NCI-H510A (cell line): ENCODE data around the gene PLXND1.
"Not testable (repeated sequence)": the region's sequence is repeated elsewhere in the genome, so short reads cannot be mapped to it uniquely, and the experiment has no call there.

Source experiments
- DNase-seq: peaks from one replicate; lab custom pipeline; 2025; lab: John Stamatoyannopoulos, UW

PLXND1 gene, protein sequence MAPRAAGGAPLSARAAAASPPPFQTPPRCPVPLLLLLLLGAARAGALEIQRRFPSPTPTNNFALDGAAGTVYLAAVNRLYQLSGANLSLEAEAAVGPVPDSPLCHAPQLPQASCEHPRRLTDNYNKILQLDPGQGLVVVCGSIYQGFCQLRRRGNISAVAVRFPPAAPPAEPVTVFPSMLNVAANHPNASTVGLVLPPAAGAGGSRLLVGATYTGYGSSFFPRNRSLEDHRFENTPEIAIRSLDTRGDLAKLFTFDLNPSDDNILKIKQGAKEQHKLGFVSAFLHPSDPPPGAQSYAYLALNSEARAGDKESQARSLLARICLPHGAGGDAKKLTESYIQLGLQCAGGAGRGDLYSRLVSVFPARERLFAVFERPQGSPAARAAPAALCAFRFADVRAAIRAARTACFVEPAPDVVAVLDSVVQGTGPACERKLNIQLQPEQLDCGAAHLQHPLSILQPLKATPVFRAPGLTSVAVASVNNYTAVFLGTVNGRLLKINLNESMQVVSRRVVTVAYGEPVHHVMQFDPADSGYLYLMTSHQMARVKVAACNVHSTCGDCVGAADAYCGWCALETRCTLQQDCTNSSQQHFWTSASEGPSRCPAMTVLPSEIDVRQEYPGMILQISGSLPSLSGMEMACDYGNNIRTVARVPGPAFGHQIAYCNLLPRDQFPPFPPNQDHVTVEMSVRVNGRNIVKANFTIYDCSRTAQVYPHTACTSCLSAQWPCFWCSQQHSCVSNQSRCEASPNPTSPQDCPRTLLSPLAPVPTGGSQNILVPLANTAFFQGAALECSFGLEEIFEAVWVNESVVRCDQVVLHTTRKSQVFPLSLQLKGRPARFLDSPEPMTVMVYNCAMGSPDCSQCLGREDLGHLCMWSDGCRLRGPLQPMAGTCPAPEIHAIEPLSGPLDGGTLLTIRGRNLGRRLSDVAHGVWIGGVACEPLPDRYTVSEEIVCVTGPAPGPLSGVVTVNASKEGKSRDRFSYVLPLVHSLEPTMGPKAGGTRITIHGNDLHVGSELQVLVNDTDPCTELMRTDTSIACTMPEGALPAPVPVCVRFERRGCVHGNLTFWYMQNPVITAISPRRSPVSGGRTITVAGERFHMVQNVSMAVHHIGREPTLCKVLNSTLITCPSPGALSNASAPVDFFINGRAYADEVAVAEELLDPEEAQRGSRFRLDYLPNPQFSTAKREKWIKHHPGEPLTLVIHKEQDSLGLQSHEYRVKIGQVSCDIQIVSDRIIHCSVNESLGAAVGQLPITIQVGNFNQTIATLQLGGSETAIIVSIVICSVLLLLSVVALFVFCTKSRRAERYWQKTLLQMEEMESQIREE (N-terminal part only)

DNA sequence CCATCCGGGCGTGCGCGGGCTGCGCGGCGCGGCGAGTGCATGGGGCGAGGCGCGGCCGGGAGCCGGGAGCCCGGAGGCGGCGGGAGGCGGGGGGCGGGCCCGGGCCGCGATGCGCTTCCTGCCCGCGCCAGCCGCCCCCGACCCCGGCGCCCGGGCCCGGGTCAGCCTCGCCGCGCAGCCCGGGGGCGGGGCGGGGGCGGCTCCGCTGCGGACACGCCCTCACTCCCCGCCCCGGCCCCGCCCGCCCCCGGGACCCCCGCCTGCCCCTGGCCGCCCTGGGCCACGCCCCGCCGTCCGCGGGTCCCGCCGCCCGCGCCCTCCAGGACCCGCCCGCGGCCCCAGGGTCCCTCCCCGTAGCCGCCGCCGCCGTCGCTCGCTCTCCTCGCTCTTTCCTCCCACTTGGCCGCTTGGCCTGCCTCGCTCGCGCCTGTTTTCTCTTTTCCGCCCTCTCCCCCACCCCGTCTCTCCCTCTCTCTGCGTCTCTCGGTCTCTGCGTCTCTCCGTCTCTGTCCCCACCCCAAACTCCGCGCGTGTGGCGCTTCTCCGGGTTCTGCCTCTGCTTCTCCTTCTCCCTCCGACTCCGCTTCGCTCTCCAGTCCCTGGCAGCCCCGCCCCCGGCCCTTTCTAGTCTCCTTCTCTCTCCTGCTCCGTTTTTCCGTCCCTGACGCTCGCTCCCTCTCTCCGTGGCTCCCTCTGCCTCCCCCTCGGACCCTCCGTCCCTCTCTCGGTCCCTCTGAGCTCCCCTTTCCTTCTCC is at the start of gene PLXND1:
TSS of gene PLXND1 (minus strand) at position 41 of the 755 bp plus-strand sequence. CDS start at position 4, 37 bp downstream.
- DNase-seq, result peak; percentile 83

- DNase-seq, result no peak
Observed at GRCh38 chr3:129655291-129655700, 48.8 kb upstream of the PLXND1 start.

- DNase-seq, result no peak
Observed at GRCh38 chr3:129654131-129654530, 47.7 kb upstream of the PLXND1 start.

DNA sequence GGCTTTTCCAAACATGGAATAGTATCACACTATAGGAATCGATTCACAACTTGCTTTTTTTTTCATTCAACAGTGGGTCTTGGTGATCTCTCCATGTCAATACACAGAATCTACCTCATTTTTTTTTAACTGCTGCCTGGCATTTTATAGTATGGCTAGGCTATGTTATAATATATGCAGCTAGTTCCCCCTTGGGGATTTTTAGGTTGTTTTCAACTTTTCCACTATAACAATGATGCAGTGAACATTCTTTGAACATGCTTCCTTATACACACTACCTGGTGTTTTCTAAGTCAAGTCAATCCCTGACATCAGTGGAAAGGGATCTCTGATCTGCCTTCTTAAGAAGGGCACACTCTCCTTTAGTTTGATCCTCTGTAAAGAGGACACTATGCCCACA is 46.5 kb upstream of the PLXND1 start:
- DNase-seq, result no peak

GRCh38 chr3:129651435-129652202 is 45.1 kb upstream of the PLXND1 start:
- DNase-seq, result no peak

- DNase-seq, result no peak
Observed at GRCh38 chr3:129650256-129650872, 43.9 kb upstream of the PLXND1 start.

DNA sequence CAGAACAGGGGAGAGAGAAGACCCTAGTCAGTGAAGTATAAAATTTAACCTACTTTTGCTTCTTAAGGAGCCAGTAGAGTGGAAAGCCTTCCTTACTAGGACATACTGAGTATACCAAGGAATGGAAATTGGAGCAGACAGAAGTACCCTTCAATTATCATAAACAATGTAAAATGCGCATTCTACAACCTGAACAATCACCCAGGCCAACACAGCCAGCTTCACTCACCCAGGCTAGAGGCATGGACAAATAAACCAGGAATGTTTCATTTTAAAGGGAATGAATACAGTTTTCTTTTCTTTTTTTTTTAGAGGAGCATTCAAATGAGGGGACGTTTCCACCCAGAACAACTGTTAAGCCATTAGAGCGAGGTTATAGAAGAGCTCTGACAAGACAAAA is 41.9 kb upstream of the PLXND1 start:
- no peak for DNase-seq

DNA sequence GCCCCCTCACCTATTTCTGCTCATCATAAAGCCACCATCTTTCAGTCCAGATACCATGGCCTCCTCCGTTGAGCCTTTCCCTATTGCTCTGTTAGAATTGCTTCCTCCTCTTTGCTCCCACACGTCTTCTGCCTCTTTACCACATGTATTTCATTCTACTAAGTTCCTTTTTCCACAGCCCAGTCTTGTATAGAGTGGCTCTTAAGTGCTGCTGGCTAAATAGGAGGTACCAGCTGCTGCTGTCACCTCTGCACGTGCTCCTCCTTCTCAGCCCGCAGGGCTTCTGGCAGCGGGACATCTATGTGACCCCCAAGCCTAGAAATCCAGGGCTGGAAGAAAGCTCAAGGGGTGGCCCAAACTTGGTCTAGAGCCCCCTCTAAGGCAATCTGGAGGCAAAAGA is 38.8 kb upstream of the PLXND1 start:
- no peak for DNase-seq

GRCh38 chr3:129644836-129645235 is 38.4 kb upstream of the PLXND1 start:
- peak; percentile 26 for DNase-seq

GRCh38 chr3:129641567-129642260 is 35.2 kb upstream of the PLXND1 start:
- not testable (repeated sequence) for DNase-seq

DNA sequence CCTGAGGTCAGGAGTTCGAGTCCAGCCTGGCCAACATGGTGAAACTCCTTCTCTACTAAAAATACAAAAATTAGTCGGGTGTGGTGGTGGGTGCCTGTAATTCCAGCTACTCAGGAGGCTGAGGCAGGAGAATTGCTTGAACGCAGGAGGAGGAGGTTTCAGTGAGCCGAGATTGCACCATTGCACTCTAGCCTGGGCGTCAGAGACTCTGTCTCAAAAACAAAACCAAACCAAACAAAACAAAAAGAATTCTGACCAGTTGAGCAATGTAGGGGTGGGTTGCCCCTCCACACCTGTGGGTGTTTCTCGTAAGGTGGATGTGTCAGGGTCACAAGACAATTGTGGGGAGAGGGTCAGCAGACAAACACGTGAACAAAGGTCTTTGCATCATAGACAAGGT is 34.5 kb upstream of the PLXND1 start:
- not testable (repeated sequence) for DNase-seq

DNA sequence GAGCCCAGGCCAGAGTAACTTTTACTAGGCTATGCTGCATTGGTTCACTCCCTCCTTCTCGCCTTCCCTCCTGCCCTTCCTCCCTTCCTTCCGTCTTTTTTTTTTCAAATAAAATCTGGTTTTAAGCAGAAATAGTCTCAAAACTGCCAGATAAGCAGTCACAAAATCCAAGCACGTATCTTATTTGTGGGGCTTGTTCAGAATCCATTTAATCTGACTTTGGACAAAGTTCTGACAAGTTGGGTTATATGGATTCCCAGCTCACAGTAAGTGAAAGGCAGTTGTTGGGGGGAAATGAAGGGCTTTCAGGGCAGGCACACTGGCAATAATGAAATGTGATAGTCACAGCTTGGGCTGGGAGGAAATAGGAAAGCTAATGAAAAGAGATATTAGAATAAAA is 32.0 kb upstream of the PLXND1 start:
- DNase-seq, result no peak

DNA sequence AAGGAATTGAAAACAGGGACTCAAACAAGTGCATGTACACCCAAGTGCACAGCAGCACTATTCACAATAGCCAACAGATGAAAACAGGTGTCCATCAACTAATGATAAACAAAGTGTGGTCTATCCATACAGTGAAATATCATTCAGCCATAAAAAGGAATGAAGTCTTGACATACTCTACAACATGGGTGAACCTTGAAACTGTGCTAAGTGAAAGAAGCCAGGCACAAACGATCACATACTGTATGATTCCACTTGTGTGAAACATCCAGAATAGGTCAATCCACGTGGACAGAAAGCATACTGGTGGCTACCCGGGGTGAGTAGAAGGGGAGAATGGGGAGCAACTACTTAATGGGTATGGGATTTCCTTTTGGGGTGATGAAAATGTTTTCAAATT is 29.6 kb upstream of the PLXND1 start:
- DNase-seq, result no peak

DNA sequence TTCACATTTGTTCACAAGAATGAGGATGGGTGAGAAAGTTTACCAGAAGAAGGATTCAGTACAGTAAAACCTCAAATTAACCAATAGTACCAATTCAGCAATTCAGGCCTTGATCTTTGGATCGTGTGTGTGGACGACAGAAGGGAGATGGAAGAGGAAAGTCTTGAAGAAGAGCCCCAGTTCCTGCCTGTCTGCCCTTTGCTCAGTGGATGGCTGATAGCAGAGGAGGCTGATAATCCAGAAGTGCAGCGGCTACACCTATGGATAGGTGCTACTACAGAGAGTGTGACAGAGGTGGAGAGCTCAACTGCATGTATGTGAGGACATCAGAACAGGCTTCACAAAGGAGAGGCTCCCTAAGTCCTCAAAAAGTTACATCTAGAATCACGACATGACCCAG is 29.2 kb upstream of the PLXND1 start:
- no peak for DNase-seq

DNA sequence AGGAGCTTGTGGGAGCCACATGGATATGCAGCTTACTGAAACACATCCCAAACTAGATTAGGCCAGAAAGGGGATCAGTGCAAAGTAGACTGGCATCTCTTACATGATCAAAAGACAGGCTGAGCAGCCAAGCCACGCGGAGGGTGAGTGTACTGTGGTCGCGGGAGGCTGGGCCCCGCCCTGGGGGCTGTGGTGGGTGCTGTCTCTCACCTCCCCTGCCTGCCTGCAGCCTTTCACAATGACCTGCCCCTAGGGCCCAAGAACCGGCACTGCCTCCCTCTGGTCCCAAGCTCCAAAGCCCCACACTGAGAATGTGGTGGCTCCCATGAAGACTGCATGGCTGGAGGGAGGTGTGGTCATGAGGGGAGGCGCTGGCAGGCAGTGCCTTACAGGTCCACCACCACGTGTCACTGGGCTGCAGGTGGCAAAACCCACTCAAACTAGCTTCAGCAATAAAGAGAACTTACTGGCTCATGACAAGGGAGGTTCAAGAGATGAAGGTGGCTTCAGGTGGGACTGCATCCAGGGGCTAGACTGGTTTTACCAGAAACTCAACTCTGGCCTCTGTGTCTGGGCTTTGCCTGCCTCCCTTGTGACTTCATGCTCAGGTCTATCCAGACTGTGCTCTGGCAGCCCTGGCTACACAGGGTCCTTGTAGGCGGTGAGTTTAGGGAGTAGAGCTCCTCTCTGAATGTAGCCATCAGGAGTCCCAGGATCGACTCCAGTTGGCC is 27.4 kb upstream of the PLXND1 start:
- peak; percentile 16 for DNase-seq

GRCh38 chr3:129632977-129633376 is 26.5 kb upstream of the PLXND1 start:
- DNase-seq, result no peak

GRCh38 chr3:129632556-129632955 is 26.1 kb upstream of the PLXND1 start:
- DNase-seq, result no peak

DNA sequence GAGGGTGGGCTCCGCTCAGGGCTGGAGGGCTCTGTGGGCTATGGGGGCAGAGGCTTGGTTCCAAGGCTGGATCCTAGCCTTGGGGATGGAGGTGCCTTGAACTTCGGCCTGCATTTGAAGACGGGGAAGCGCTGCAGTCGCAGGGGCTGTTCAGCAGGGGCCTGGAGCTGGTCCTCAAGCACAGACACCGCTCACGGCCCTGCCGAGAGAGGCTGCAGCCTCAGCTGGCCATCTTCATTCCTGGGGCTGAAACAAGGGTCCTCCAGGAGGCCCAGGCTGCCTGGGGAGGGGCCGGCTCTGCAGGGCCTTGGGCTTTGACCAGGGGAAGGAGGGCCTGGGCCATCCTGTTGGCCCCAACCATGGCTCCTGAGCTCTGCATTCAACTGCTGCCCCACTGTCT is 25.6 kb upstream of the PLXND1 start:
- no peak for DNase-seq

DNA sequence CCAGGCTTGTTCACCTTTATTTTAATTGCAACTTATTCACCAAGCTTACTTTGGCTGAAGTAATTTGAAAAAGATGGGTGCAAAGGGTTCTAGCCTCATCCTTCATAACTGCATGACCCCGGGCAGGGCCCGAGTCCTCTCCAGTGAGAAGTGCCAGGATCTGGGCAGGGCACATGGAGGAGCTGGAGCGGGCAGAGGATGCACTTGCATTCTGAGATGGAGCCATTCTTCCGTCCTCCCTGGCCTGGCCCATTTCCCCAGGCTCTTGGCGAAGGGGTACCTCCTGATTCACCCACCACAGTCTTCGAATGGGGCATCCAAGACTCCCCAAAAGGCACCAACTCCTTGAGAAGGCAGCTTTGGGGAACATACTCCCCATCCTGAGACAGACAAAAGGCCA is 22.5 kb upstream of the PLXND1 start:
- DNase-seq, result no peak
